Measurements from ENCODE around the gene NR2F1.
"Not testable (repeated sequence)": the region's sequence is repeated elsewhere in the genome, so short reads cannot be mapped to it uniquely, and the experiment has no call there.

The NR2F1 gene

GRCh38 chr5:93582677-93583438 lies at the start of gene NR2F1:
TSS of gene NR2F1 (plus strand) at chr5:93583222. CDS start at chr5:93585024, 1,802 bp downstream.
- DNase-seq (ENCODE audit: insufficient read length, low spot score) (no peak), FAIRE-seq (peak; percentile 26)

DNA sequence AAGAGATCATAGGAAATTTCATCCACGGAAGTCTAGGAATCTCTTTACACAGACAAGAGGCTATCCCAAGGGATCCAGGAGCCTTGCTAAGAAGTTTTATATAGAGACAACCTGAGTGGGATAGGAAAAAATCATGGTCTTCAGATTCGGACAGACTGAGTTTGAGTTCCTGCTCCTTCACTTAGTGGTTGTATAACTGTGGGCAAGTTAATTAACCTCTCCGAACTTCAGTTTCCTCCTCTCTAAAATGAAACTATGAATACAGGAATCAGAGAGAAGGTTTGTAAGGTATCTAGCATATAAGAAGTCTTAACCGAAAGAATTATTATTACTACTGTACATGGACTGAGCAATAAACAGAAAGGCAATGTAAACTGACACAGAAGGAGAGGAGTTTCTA lies 37.1 kb upstream of the NR2F1 start:
- DNase-seq (ENCODE audit: insufficient read length, low spot score) (no peak), FAIRE-seq (no peak)

DNA sequence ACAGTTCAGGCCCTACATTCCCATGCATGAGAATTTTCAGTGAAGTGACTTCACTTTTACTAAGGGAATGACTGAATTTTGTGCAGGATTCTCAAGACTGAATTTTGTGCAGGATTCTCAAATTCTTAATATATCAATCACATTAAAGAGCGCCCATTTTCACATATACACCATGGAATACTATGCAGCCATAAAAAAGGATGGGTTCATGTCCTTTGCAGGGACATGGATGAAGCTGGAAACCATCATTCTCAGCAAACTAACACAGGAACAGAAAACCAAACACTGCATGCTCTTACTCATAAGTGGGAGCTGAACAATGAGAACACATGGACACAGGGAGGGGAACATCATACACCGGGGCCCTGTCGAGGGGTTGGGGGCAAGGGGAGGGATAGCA lies 33.4 kb upstream of the NR2F1 start:
- DNase-seq (ENCODE audit: insufficient read length, low spot score); FAIRE-seq: not testable (repeated sequence)

DNA sequence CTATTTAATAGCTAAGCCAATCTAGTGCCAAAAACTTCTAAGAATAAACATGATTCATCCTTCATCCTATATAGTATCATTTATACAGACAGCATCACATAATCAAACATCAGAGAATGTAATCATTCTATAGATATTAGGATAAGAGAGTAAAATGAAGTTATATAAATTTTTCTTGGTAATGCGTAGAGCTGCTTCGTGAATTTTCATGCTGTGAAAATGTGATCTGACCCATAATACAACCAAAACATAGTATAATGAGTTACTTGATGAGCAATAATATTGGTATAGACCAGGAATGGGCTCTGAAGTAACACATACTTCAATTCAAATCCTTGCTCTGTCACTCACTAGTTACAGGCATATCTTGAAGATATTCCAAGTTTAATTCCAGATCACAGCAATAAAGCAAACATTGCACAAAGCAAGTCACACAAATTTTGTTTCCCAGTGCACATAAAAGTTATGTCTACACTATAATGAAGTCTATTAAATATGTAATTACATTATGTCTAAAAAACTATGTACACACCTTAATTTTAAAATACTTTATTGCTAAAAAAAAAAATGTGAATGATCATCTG lies 25.9 kb upstream of the NR2F1 start:
- DNase-seq (ENCODE audit: insufficient read length, low spot score) (no peak), FAIRE-seq (no peak)

- no peak for FAIRE-seq
- DNase-seq (ENCODE audit: insufficient read length, low spot score), result no peak
These were observed 16.9 kb upstream of the NR2F1 start for GRCh38 chr5:93566091-93566490.

DNA sequence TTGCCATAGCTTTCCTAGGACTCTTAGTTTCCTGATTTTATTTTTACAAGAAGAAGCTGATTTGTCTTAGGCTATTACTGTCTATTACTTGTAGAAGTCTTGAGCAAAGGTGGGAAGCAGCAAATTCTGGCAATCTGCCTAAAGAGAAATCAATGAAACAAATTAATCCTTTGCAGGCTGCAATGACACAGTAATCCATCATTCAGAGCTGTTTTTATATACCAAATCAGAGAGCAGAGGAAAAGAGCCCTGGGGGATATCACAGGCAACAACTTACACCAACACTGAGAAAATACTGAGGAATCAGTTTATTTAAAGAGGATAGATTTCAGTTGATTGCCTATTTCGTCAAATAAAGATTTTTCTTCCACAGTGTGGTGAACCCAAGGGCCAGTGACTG lies 15.6 kb upstream of the NR2F1 start:
- FAIRE-seq (peak; percentile 57), DNase-seq (ENCODE audit: insufficient read length, low spot score) (no peak)

DNA sequence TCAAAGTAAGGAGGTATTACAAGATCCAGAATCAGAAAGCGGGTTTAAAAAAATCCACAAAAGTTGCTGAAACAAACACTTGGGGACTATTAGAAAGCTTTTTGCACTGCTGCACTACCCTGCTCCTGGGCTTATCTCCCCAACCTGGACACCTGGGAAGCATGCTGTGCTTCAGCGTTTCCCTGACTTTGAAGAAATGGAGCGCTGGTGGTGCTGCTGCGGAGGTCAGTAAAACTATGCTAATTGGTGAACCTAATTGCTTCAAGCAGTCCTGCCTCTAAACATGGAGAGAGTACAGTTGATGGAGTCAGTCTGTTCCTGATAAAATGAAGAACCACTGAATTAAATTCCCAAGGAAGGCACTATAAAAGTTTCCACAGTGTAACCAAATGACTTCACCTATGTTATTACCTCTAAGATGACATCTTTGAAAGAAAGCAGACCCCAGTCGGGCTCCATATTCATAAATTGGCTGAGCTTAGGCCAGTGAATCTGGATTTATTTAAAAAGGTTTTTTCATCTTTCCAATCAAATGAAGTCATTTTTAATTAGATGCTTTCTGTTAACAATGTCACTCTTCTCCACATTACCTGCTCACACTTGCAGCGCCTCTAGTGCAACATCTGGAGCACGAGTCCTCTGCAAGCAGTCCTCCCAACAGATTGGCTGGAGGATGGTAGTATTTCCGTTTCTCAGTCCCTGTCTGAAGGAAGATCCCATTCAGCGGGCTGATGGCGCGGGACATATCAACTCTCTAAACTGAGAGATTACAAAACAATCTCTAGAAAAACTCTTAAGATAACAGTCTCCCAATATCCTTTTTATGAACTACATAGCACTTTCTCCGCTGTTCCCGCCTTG lies 13.5 kb upstream of the NR2F1 start:
- DNase-seq (ENCODE audit: insufficient read length, low spot score) (no peak), FAIRE-seq (no peak)

- FAIRE-seq (no peak), DNase-seq (ENCODE audit: insufficient read length, low spot score) (no peak)
These were observed 12.5 kb upstream of the NR2F1 start for GRCh38 chr5:93570294-93571113.

DNA sequence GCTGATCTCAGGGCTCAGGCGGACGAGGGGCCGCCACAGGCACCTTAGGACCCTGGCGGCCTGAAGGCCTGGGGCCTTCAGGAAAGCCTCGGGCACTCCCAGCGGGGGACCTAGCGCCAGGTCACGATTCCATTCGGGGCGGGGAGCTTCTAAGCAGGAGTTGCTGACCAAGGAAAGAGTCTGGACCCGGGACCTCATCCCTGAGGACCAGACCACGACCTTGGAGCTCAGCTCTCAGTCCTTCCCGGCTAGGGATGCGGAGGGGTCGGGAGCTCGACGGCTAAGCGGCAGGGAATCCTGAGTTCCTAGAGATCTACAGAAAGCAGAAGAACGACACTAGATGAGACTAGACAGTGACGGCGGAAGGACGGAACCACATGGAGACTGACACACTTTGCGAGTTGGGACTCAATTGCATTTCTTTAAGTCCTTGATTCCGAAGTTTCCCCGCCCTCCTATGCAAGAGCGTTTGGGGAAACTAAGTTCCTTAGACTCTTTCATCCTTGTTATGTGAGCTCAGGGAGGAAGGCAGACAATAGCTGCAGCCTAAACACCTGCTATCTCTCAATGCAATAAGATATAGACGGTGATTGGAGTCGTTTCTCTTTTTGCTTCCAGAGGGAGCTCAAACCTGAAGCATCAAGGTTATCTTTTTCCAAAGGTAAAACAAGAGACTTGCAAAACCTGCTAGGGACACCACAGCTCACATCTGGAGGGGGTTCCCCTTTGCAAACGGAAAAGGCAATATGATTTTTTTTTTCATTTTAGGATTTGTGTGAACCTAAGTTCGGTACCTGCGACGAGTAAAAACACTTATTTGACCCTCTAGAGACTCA lies 11.7 kb upstream of the NR2F1 start:
- FAIRE-seq (no peak), DNase-seq (ENCODE audit: insufficient read length, low spot score) (no peak)

GRCh38 chr5:93572101-93572607 lies 10.9 kb upstream of the NR2F1 start:
- DNase-seq (ENCODE audit: insufficient read length, low spot score), result no peak
- no peak for FAIRE-seq

DNA sequence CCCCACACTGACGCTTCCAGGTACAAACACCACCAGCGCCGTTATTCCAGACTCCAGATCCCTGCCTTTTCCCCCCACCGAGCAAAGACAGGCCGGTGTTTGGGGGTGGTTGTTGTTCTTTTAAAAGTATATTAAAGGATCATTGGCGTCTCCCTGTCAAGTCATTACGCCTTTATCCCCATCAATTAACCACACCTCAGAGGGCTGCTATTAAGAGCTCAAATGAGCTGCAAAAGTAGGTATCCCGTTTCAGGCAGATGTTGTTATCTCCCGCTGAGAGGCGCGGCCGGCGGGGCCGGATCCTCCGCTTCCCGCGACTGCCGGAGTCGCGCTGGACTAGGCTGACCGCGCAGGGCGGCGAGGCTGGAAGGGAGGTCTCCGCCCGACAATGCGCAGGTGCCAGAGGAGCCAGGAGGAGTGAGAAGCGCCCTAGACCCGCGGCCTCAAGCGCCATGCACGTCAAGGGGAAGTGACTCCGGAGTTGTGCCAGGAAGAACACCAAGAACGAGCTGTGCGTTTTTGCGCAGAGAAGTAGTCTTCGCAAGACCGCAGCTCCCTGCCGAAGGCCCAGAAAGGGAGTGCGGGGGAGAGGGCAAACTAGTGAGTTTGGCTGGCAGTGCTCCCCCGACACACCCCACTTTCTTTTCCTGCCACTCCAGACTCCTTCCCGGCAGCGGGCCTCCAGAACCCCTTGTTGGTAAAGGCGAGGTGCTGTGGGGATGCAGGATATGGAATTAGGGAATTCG lies 10.2 kb upstream of the NR2F1 start:
- FAIRE-seq, result no peak

GRCh38 chr5:93573354-93574351 lies 9.4 kb upstream of the NR2F1 start:
- no peak for FAIRE-seq
- no peak for DNase-seq (ENCODE audit: insufficient read length, low spot score)

More for the DNA sequence above, 10.2 kb upstream of the NR2F1 start:
- no peak for DNase-seq (ENCODE audit: insufficient read length, low spot score)

GRCh38 chr5:93574491-93575305 lies 8.3 kb upstream of the NR2F1 start:
- no peak for FAIRE-seq
- no peak for DNase-seq (ENCODE audit: insufficient read length, low spot score)

GRCh38 chr5:93575461-93576414 lies 7.3 kb upstream of the NR2F1 start:
- DNase-seq (ENCODE audit: insufficient read length, low spot score), result no peak

GRCh38 chr5:93576994-93577853 lies 5.8 kb upstream of the NR2F1 start:
- FAIRE-seq (no peak), DNase-seq (ENCODE audit: insufficient read length, low spot score) (no peak)

More at GRCh38 chr5:93575461-93576414, 7.3 kb upstream of the NR2F1 start:
- no peak for FAIRE-seq
